Measurements from ENCODE around the gene PTGDS. TPM values are rescaled to one million over a fixed set of nuclear protein-coding genes. Genes with fewer than 3 reads are reported as not detected.

Gene PTGDS
- total RNA-seq, 1 experiment from 2014 or later, result 3.6 TPM

DNA sequence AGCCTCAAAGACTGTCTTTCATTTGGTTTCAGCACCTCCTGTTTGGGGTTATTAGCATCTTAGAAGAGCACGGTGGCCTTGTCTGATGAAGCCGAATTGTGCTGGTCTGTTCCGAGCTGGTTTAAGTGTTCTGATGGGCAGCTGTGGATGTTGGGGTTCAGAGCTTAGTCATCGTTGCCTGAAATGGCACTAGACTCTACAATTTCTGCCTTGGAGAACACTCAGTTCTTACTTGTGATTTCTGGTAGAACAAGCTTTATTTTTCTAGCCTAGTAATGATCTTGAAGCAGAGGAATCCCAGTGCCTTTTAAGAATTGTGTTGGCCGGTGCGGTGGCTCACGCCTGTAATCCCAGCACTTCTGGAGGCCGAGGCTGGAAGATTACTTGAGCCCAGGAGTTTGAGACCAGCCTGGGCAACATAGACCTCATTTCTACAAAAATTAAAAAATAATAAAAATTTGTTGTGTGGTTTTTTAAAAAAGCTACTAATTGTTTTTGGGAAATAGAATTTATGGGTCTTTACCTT lies 40.6 kb upstream of the PTGDS start:
- H2AFZ ChIP-seq (ENCODE audit: low read length), result no peak overlapping the region
- Mint-ChIP-seq H3K4me3 (no peak overlapping the region), H3K27me3 (ENCODE audit: low read depth) (peaks cover 3% of the 10 kb centered on the region; the same call in 1 of the 2 replicates), H3K4me1 (peaks cover 8 to 16% of the 10 kb centered on the region in 2 experiments), H3K9me3 (no peaks in the 10 kb centered on the region), H3K36me3 (ENCODE audit: insufficient read depth in 1 of 3, low read depth in 3 of 3) (peaks cover 16 to 71% (median 46%) of the 10 kb centered on the region in 3 experiments), H3K27ac (peak overlapping the region; percentile 15 to 68 (median 47); a peak in 2 of 7 replicates)
- no peak for DNase-seq
- H4K5ac ChIP-seq (ENCODE audit: insufficient read length, low read depth, low read length), result no peak overlapping the region
- H3K4me2 ChIP-seq (ENCODE audit: insufficient read depth, insufficient read length, low read length), result no peak overlapping the region
- H3K79me1 ChIP-seq (ENCODE audit: insufficient read depth, low read depth, low read length, poor library complexity, severe bottlenecking), result no peaks in the 10 kb centered on the region
- no peak overlapping the region for H3T11ph ChIP-seq (ENCODE audit: low read length)
- TF ChIP-seq, protein P1, sequence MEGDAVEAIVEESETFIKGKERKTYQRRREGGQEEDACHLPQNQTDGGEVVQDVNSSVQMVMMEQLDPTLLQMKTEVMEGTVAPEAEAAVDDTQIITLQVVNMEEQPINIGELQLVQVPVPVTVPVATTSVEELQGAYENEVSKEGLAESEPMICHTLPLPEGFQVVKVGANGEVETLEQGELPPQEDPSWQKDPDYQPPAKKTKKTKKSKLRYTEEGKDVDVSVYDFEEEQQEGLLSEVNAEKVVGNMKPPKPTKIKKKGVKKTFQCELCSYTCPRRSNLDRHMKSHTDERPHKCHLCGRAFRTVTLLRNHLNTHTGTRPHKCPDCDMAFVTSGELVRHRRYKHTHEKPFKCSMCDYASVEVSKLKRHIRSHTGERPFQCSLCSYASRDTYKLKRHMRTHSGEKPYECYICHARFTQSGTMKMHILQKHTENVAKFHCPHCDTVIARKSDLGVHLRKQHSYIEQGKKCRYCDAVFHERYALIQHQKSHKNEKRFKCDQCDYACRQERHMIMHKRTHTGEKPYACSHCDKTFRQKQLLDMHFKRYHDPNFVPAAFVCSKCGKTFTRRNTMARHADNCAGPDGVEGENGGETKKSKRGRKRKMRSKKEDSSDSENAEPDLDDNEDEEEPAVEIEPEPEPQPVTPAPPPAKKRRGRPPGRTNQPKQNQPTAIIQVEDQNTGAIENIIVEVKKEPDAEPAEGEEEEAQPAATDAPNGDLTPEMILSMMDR (conservative IDR thresholded peaks at IDR 0.05), result no peak
- no peak overlapping the region for H3K9ac ChIP-seq (ENCODE audit: extremely low read depth, insufficient read length, low read length)
- H3K4me1 ChIP-seq (ENCODE audit: insufficient read depth, low read length), result no peaks in the 10 kb centered on the region; the same call in 1 of the 2 replicates
- H3K23ac ChIP-seq (ENCODE audit: insufficient read length, low read depth, low read length), result no peak overlapping the region
- no peaks in the 10 kb centered on the region for H4K20me1 ChIP-seq (ENCODE audit: control insufficient read depth, insufficient read depth, insufficient read length)
- H3K56ac ChIP-seq (ENCODE audit: insufficient read length, low read depth, low read length), result no peak overlapping the region
- H3K4ac ChIP-seq (ENCODE audit: low read depth, low read length), result no peak overlapping the region
- H3K79me2 ChIP-seq (ENCODE audit: insufficient read depth, low read length), result no peaks in the 10 kb centered on the region
- H3K9me3 ChIP-seq (ENCODE audit: control insufficient read depth, low read depth, low read length), result no peaks in the 10 kb centered on the region
- H3K23me2 ChIP-seq (ENCODE audit: insufficient read length, low read depth, low read length, poor library complexity, severe bottlenecking), result no peaks in the 10 kb centered on the region
- H2BK12ac ChIP-seq (ENCODE audit: insufficient read length, low read depth, low read length), result no peak overlapping the region
- no peaks in the 10 kb centered on the region for H3K27me3 ChIP-seq (ENCODE audit: insufficient read depth, low read length)
- no peak overlapping the region for H2BK5ac ChIP-seq (ENCODE audit: insufficient read length, low read length)
- H3K14ac ChIP-seq (ENCODE audit: insufficient read depth, low read length), result no peak overlapping the region
- H4K91ac ChIP-seq (ENCODE audit: insufficient read length, low read depth, low read length), result no peak overlapping the region
- no peak overlapping the region for H2AK5ac ChIP-seq (ENCODE audit: insufficient read length, low read length)
- no peak overlapping the region for H3K18ac ChIP-seq (ENCODE audit: insufficient read length, low read depth, low read length)
- H2BK15ac ChIP-seq (ENCODE audit: low read depth, low read length), result no peak overlapping the region
- H3K27ac ChIP-seq (ENCODE audit: insufficient read length, low read depth, low read length), result no peak overlapping the region
- H2BK120ac ChIP-seq (ENCODE audit: low read depth, low read length, poor library complexity, severe bottlenecking), result no peak overlapping the region
- WGBS (ENCODE audit: extremely low coverage, insufficient read length, low lambda C conversion rate), result no CpG with 5 or more reads among the region's 8 CpGs
- H2BK20ac ChIP-seq (ENCODE audit: low read depth, low read length, poor library complexity, severe bottlenecking), result no peak overlapping the region
- no peak overlapping the region for H4K8ac ChIP-seq (replicated peaks; ENCODE audit: insufficient read length, low read depth, low read length)
